ENCODE measurements around the gene ZNF793. TPM values are rescaled to one million over a fixed set of nuclear protein-coding genes. Genes with fewer than 3 reads are reported as not detected.

Gene ZNF793
- total and polyA plus RNA-seq, 9 of the 15 experiments (the other 6 are each of a cell fraction or from before 2014, with no cell fraction given): 0.02 to 0.04 (median 0.03) TPM; not detected in 6

DNA sequence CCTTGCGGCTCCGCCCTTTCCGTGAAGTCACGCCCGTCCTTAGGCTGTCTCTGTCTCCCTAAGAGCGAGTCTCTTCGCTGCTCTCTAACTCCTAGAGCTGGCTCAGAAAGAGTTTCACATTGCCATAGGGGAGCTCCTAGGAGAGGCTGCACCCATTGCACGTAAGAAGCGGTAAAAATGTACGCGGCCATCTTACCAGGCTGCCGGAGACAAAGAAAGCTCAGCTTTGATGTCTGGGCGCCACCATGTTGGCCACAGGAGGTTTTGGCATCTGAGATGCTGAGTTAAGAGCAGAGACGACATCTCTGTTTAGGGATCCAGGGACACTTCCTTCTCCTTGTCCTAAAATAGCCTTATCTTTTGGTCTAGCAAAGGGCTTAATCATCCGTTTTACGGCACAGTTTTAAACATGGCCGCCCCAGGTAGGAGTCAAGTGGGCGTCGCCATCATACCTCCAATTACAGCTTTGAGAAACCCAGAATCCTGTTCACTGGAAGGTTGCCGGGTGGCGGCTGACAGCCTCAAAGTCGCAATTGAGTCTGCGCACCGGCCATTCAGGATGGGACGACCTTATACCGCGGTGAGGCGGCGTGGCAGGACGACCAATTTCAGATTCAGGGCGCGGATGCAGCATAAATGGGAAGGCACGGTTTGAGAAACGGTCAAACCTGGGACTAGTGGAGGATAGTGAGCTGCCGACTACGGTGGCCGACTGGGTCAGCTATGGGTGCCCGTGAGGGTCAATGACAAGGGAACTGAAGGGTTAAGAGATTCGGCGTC lies at the start of gene ZNF793 (continued):
- TF ChIP-seq, protein P1, sequence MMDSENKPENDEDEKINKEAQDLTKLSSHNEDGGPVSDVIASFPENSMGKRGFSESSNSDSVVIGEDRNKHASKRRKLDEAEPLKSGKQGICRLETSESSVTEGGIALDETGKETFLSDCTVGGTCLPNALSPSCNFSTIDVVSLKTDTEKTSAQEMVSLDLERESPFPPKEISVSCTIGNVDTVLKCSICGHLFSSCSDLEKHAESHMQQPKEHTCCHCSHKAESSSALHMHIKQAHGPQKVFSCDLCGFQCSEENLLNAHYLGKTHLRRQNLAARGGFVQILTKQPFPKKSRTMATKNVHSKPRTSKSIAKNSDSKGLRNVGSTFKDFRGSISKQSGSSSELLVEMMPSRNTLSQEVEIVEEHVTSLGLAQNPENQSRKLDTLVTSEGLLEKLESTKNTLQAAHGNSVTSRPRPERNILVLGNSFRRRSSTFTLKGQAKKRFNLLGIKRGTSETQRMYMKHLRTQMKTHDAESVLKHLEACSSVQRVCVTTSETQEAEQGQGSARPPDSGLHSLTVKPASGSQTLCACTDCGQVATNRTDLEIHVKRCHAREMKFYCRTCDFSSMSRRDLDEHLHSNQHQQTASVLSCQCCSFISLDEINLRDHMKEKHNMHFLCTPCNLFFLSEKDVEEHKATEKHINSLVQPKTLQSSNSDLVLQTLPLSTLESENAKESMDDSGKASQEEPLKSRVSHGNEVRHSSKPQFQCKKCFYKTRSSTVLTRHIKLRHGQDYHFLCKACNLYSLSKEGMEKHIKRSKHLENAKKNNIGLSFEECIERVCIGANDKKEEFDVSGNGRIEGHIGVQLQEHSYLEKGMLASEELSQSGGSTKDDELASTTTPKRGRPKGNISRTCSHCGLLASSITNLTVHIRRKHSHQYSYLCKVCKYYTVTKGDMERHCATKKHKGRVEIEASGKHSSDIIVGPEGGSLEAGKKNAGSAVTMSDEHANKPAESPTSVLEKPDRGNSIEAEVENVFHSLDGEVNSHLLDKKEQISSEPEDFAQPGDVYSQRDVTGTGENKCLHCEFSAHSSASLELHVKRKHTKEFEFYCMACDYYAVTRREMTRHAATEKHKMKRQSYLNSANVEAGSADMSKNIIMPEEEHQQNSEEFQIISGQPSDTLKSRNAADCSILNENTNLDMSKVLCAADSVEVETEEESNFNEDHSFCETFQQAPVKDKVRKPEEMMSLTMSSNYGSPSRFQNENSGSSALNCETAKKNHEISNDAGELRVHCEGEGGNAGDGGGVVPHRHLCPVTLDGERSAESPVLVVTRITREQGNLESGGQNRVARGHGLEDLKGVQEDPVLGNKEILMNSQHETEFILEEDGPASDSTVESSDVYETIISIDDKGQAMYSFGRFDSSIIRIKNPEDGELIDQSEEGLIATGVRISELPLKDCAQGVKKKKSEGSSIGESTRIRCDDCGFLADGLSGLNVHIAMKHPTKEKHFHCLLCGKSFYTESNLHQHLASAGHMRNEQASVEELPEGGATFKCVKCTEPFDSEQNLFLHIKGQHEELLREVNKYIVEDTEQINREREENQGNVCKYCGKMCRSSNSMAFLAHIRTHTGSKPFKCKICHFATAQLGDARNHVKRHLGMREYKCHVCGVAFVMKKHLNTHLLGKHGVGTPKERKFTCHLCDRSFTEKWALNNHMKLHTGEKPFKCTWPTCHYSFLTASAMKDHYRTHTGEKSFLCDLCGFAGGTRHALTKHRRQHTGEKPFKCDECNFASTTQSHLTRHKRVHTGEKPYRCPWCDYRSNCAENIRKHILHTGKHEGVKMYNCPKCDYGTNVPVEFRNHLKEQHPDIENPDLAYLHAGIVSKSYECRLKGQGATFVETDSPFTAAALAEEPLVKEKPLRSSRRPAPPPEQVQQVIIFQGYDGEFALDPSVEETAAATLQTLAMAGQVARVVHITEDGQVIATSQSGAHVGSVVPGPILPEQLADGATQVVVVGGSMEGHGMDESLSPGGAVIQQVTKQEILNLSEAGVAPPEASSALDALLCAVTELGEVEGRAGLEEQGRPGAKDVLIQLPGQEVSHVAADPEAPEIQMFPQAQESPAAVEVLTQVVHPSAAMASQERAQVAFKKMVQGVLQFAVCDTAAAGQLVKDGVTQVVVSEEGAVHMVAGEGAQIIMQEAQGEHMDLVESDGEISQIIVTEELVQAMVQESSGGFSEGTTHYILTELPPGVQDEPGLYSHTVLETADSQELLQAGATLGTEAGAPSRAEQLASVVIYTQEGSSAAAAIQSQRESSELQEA (IDR thresholded peaks at IDR 0.05; ENCODE audit: low read depth): peak; percentile 82
- TF ChIP-seq YY1 (IDR thresholded peaks at IDR 0.05; ENCODE audit: borderline replicate concordance in 1 of 3, control insufficient read depth in 1 of 3, extremely low read depth in 1 of 3, insufficient read depth in 3 of 3, insufficient read length in 1 of 3, insufficient replicate concordance in 2 of 3, low read depth in 1 of 3, low read length in 2 of 3) (peak in 1 of 3 experiments; percentile 48), HOXB6 (CRISPR knock-in tag; IDR thresholded peaks at IDR 0.05; ENCODE audit: borderline replicate concordance) (no peak)

Data from K562 (cell line).